ENCODE results near the gene IDH3A. TPM values are rescaled to one million over a fixed set of nuclear protein-coding genes. Genes with fewer than 3 reads are reported as not detected.

The IDH3A gene
- total and polyA plus RNA-seq, 11 donors = 158 to 471 (median 290) TPM

DNA sequence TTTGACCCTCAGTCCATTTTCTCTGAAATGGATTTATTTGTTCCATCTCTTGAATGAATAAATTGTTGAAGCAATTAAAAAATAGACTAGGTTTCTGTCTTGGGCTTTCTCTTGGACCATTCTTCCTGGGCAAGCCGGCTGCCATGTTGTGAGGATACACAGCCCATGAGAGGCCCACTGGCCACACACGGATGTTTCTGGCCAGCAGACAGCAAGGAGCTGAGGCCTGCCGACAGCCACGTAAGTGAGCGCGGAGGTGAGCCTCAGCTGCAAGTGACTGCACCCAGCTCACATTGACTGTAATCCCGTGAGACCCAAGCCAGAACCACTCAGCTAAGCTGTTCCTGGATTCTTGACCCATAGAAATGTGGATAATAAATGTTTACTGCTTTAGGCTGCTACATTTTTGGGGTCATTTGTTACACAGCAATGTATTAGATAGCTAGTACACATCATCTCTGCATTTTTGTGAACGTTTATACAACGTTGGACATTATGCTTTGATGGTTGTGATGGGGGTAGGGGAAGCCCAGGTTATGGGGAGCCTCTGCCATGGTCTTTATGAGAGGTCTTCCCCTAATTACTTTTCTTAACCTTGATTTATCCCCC lies 22.8 kb downstream of the IDH3A start:
- TF ChIP-seq CTCF (IDR thresholded peaks at IDR 0.05) = no peak
- TF ChIP-seq POLR2A (IDR thresholded peaks at IDR 0.05) = no peak
- H3K36me3 ChIP-seq = peaks cover 0 to 65% (median 58%) of the 10 kb centered on the region in 9 donors
- intact Hi-C loops (cut with DNase I) = loop anchor here in 1 of 10 donors (5.0 kb wide), 1 partner anchor 40 kb away; the partner anchor contains the start of gene CIB2
- ATAC-seq = no peak
- peaks cover 0 to 27% (median 9%) of the 10 kb centered on the region in 12 donors for H3K4me1 ChIP-seq
- H3K27me3 ChIP-seq = no peaks in the 10 kb centered on the region
- H3K27ac ChIP-seq = peak overlapping the region in 2 of 12 donors; percentile 48 to 74
- H3K9me3 ChIP-seq = no peaks in the 10 kb centered on the region
- 96 to 99% (median 97%) methylated on average over 9 of the region's 9 CpGs for WGBS, 4 donors
- no peak for DNase-seq
- H3K4me3 ChIP-seq = no peak overlapping the region

GRCh38 chr15:78174401-78174800 lies 25.2 kb downstream of the IDH3A start:
- peaks cover 0 to 27% (median 9%) of the 10 kb centered on the region in 12 donors for H3K4me1 ChIP-seq
- H3K27me3 ChIP-seq = no peaks in the 10 kb centered on the region
- no peaks in the 10 kb centered on the region for H3K9me3 ChIP-seq
- TF ChIP-seq POLR2A (IDR thresholded peaks at IDR 0.05) (no peak), CTCF (IDR thresholded peaks at IDR 0.05) (no peak)
- 69 to 87% (median 85%) methylated on average over 6 to 9 of the region's 9 CpGs for WGBS, 4 donors
- H3K4me3 ChIP-seq = no peak overlapping the region
- DNase-seq (no peak), ATAC-seq (no peak)
- H3K36me3 ChIP-seq = peaks cover 0 to 40% (median 34%) of the 10 kb centered on the region in 9 donors
- intact Hi-C loops (cut with DNase I) = loop anchor here in 1 of 10 donors (5.0 kb wide), 1 partner anchor 42 kb away; the partner anchor contains the start of gene CIB2
- H3K27ac ChIP-seq = no peak overlapping the region

- no peak for TF ChIP-seq POLR2A (IDR thresholded peaks at IDR 0.05)
- no peak for TF ChIP-seq CTCF (IDR thresholded peaks at IDR 0.05)
- WGBS, 4 donors = 45 to 55% (median 52%) methylated on average over 2 of the region's 2 CpGs
- ATAC-seq (no peak), DNase-seq (no peak)
- Histone ChIP-seq H3K27me3 (no peaks in the 10 kb centered on the region), H3K4me3 (no peak overlapping the region), H3K36me3 (peaks cover 0 to 31% (median 24%) of the 10 kb centered on the region in 9 donors), H3K27ac (no peak overlapping the region), H3K9me3 (no peaks in the 10 kb centered on the region), H3K4me1 (peaks cover 0 to 24% (median 6%) of the 10 kb centered on the region in 12 donors)
- intact Hi-C loops (cut with DNase I) = loop anchor here in 5 of 10 donors (5.0 kb wide), 2 partner anchors 62 to 67 kb away; no protein-coding TSS in a partner anchor
Observed at GRCh38 chr15:78175330-78175729, 26.2 kb downstream of the IDH3A start.

- WGBS, 4 donors = 22 to 29% (median 23%) methylated on average over 9 to 12 of the region's 12 CpGs
- intact Hi-C loops (cut with DNase I) = loop anchor here (1.0 to 5.0 kb wide), 5 partner anchors 47 to 65 kb away; partner anchors contain the start of gene CIB2 (in 1 of the 10)
- no peak for TF ChIP-seq POLR2A (IDR thresholded peaks at IDR 0.05)
- peak; percentile 41 to 72 (median 62) for TF ChIP-seq CTCF (IDR thresholded peaks at IDR 0.05)
- H3K36me3 ChIP-seq = peaks cover 0 to 10% (median 3%) of the 10 kb centered on the region in 9 donors
- no peaks in the 10 kb centered on the region for H3K9me3 ChIP-seq
- H3K4me3 ChIP-seq = no peak overlapping the region
- DNase-seq = peak in 3 of 5 donors; percentile 43 to 53 (median 43)
- no peaks in the 10 kb centered on the region for H3K27me3 ChIP-seq
- H3K27ac ChIP-seq = no peak overlapping the region
- H3K4me1 ChIP-seq = peaks cover 0 to 7% (median 0%) of the 10 kb centered on the region in 12 donors
- peak in 3 of 4 donors; percentile 37 to 53 (median 51) for ATAC-seq
Observed at GRCh38 chr15:78177447-78177873, 28.3 kb downstream of the IDH3A start.
